Ishikawa (cell line): ENCODE measurements around the gene POLA2.

Experiments used
- EGR1 ChIP-seq: IDR thresholded peaks from 2 replicates; pipeline ENCODE4 v1.6.1; 2012
- EP300 ChIP-seq: IDR thresholded peaks from 2 replicates; pipeline ENCODE4 v1.6.1; 2012; ENCODE audit warnings: borderline replicate concordance
- FOXM1 ChIP-seq: IDR thresholded peaks from 2 replicates; pipeline ENCODE4 v1.6.1; 2012; ENCODE audit warnings: low read depth, borderline replicate concordance
- NFIC ChIP-seq: IDR thresholded peaks from 2 replicates; pipeline ENCODE4 v1.6.1; 2012
- RAD21 ChIP-seq: IDR thresholded peaks from 2 replicates; pipeline ENCODE4 v1.6.1; 2012; ENCODE audit warnings: low read depth
- REST ChIP-seq: IDR thresholded peaks from 2 replicates; pipeline ENCODE4 v1.6.1; 2012; ENCODE audit warnings: low read depth, mild to moderate bottlenecking
- TAF1 ChIP-seq: IDR thresholded peaks from 2 replicates; pipeline ENCODE4 v1.6.1; 2012; ENCODE audit warnings: low read depth, mild to moderate bottlenecking

GRCh38 chr11:65315866-65316226 is 54.1 kb downstream of the POLA2 start:
- TF ChIP-seq NFIC (no peak), REST (no peak), EP300 (no peak), EGR1 (no peak), RAD21 (no peak), TAF1 (no peak), FOXM1 (no peak)
